WERI-Rb-1 (cell line): Measurements from ENCODE around the gene DHTKD1.

ENCODE experiments used
- DNase-seq: peaks from one replicate; pipeline ENCODE4 v3.0.0-alpha.2; 2020
- H3K27ac ChIP-seq: fragments of 250-450 bp; sonication (Bioruptor Pico); 2 replicates; pipeline ENCODE4 v1.5.1; 2020; ENCODE audit warnings: mild to moderate bottlenecking, moderate library complexity
- H3K27me3 ChIP-seq: fragments of 250-450 bp; sonication (Bioruptor Pico); 2 replicates; pipeline ENCODE4 v1.5.1; 2021; ENCODE audit warnings: mild to moderate bottlenecking, low read depth, moderate library complexity; ENCODE audit not compliant: insufficient read depth, severe bottlenecking
- H3K36me3 ChIP-seq: fragments of 250-450 bp; sonication (Bioruptor Pico); 2 replicates; pipeline ENCODE4 v1.5.1; 2020; ENCODE audit warnings: mild to moderate bottlenecking, moderate library complexity
- H3K4me3 ChIP-seq: 2 replicates; pipeline ENCODE4 v1.5.1; 2011; ENCODE audit warnings: low read depth, mild to moderate bottlenecking, control low read depth, low read length
- H3K9me3 ChIP-seq: fragments of 250-450 bp; sonication (Bioruptor Pico); 2 replicates; pipeline ENCODE4 v1.5.1; 2021; ENCODE audit warnings: mild to moderate bottlenecking, moderate library complexity; ENCODE audit not compliant: severe bottlenecking
- TF ChIP-seq, protein P1 (sequence below): IDR thresholded peaks from 2 replicates; pipeline ENCODE4 v1.5.1; 2011; ENCODE audit warnings: low read depth, mild to moderate bottlenecking, control low read depth, inconsistent platforms, low read length

Gene DHTKD1

DNA sequence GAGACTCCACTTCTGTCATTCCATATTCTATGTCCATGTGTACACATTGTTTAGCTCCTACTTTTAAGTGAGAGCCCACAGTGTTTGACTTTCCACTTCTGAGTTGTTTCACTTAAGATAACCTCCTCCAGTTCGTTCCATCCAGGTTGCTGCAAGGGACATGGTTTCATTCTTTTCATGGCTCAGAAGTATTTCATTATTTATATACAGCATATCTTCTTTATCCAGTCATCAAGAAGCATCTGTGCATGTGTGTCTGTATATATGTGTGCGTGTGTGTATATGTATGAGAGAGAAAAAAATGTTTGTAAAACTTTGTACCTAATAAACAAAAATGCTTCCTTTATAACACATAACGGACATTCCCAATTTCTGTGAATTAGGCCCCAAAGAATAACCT lies 66.9 kb downstream of the DHTKD1 start:
- no peak overlapping the region for H3K4me3 ChIP-seq
- H3K27me3 ChIP-seq, result no peaks in the 10 kb centered on the region
- no peaks in the 10 kb centered on the region for H3K9me3 ChIP-seq

DNA sequence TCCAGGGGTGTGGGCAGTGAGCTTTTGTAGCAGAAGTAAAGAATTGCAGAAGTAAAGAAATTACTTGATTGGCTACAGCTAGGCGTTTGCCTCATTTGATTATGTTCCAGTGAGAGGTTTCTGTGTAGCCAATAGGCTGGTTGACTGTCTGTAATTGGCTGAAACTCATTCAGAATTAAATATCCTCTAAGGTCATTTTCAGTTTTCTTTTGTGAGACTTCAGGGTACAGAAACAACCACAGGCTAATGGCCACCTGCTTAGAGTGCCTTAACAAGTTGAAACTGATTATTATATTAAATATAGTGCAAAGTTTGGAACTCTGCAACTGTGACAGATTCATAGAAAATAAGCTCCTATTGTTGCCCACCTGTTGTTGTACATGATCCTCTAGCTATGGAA lies 71.3 kb downstream of the DHTKD1 start:
- DNase-seq, result no peak
- Histone ChIP-seq H3K4me3 (no peak overlapping the region), H3K27me3 (no peaks in the 10 kb centered on the region), H3K9me3 (no peaks in the 10 kb centered on the region), H3K36me3 (no peaks in the 10 kb centered on the region), H3K27ac (no peak overlapping the region)
- TF ChIP-seq, protein P1, sequence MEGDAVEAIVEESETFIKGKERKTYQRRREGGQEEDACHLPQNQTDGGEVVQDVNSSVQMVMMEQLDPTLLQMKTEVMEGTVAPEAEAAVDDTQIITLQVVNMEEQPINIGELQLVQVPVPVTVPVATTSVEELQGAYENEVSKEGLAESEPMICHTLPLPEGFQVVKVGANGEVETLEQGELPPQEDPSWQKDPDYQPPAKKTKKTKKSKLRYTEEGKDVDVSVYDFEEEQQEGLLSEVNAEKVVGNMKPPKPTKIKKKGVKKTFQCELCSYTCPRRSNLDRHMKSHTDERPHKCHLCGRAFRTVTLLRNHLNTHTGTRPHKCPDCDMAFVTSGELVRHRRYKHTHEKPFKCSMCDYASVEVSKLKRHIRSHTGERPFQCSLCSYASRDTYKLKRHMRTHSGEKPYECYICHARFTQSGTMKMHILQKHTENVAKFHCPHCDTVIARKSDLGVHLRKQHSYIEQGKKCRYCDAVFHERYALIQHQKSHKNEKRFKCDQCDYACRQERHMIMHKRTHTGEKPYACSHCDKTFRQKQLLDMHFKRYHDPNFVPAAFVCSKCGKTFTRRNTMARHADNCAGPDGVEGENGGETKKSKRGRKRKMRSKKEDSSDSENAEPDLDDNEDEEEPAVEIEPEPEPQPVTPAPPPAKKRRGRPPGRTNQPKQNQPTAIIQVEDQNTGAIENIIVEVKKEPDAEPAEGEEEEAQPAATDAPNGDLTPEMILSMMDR, result no peak

More for the DNA sequence above, 66.9 kb downstream of the DHTKD1 start:
- TF ChIP-seq, protein P1, result no peak
- no peak for DNase-seq
- no peak overlapping the region for H3K27ac ChIP-seq
- H3K36me3 ChIP-seq, result no peaks in the 10 kb centered on the region

DNA sequence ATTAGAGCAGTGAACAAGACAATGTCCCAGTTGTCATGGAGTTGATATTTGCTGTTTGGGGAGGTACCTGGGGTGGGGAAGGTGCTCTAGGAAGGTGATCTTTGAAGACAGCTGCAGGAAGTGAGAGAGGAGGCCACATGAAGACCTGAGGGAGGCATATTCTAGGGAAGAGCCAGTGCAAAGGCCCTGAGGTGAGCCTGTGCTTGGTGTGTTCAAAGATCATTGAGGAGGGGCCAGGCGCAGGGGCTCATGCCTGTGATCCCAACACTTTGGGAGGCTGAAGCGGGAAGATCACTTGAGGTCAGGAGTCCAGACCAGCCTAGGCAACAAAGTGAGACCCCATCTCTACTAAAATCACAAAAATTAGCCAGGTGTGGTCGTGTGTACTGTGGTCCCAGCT lies 75.8 kb downstream of the DHTKD1 start:
- TF ChIP-seq, protein P1, result no peak
- DNase-seq, result no peak
- no peaks in the 10 kb centered on the region for H3K36me3 ChIP-seq
- H3K4me3 ChIP-seq, result no peak overlapping the region
- no peaks in the 10 kb centered on the region for H3K9me3 ChIP-seq
- H3K27ac ChIP-seq, result no peak overlapping the region
- no peaks in the 10 kb centered on the region for H3K27me3 ChIP-seq

DNA sequence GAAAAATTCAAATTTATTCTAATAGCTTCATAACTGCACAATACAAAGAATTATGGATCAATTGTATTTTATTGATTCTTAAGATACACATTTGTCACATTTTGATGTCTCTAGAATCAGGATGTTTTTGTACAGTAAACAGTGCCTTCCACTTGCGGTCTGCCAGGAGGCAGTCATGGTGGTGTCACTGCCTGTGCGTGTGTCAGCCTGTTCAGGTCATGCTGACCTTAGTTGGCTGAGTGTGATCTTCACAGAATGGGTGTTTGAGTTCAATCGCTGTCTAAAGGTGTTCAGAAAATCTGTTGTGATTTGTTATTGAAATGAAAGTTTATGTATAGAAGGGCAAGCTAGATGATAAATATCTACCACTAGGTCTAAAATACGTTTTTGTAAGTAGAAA lies 81.4 kb downstream of the DHTKD1 start:
- Histone ChIP-seq H3K27me3 (no peaks in the 10 kb centered on the region), H3K4me3 (no peak overlapping the region), H3K27ac (no peak overlapping the region), H3K9me3 (no peaks in the 10 kb centered on the region), H3K36me3 (no peaks in the 10 kb centered on the region)
- TF ChIP-seq, protein P1, result no peak
- no peak for DNase-seq

DNA sequence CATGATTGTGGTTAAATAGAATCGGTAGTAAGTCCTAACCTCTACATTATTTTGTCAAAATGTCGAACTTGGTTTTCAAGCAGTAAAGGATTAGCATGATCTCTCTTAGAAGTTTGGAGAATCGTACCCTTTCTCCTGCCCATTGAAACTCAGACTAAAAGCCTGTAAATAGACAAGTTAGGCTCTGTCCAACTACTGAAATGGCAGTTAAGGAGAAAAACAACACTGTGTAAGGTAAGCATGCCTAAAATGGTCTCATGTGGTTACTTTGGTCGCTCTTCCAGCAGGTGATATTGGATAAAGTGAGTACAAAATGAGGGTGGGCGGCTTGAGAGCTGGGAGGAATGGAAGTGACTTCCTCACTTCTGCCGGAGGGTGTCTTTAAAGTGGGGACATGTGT lies 85.8 kb downstream of the DHTKD1 start:
- no peaks in the 10 kb centered on the region for H3K27me3 ChIP-seq
- H3K4me3 ChIP-seq, result no peak overlapping the region
- H3K9me3 ChIP-seq, result no peaks in the 10 kb centered on the region
- DNase-seq, result no peak
- H3K27ac ChIP-seq, result no peak overlapping the region
- H3K36me3 ChIP-seq, result no peaks in the 10 kb centered on the region; the same call in 1 of the 2 replicates
- TF ChIP-seq, protein P1, result no peak

DNA sequence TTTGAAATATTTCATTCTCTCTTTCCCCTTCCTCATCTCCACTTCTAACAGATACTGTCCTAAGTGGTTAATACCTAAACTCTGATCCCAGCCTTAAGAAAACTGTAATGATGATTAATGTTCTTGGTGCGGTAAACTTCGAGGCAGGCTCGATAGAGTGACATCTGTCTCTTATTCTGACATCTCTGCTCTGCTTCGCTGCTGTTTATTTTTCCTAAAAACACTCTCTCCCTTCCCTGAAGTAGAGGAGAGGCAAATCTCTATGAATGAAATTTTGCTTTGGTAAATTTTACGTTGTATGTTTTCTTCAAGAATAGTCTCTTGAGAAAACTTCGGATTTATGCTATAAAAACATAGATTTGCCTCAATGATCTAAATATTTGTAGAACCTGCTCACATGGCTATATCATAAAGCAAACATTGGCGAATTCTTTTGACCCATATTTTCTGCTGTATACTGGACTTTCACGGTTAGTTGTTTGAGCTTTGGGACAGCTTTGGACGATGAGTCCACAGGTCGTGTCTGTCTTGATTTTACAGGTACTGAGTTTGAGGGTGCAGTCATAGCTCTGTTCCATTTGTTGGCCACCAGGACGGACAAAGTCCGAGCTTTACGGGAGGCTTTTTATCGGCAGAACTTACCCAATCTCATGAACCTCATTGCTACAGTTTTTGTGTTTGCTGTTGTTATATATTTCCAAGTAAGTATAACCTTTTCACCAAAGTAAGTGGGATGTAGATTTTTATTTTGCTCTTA lies 87.8 kb downstream of the DHTKD1 start:
- no peaks in the 10 kb centered on the region for H3K27me3 ChIP-seq
- no peaks in the 10 kb centered on the region; the same call in 1 of the 2 replicates for H3K36me3 ChIP-seq
- H3K27ac ChIP-seq, result no peak overlapping the region
- TF ChIP-seq, protein P1, result no peak
- no peaks in the 10 kb centered on the region for H3K9me3 ChIP-seq
- H3K4me3 ChIP-seq, result no peak overlapping the region
- no peak for DNase-seq
